OCI-LY3 (cell line): Measurements from ENCODE around the gene FGF22.

Experiments
- H2AFZ ChIP-seq: fragments of 200-600, 300-600 bp; shearing (Covaris generic); 2 replicates; pipeline ENCODE4 v1.6.0; 2014; ENCODE audit warnings: antibody characterized with exemption, low read depth, low read length
- H3K27ac ChIP-seq: fragments of 200-600, 300-600 bp; sonication (generic); 2 replicates; pipeline ENCODE4 v1.5.1; 2014; ENCODE audit warnings: mild to moderate bottlenecking, low read length, moderate library complexity, mixed read lengths
- H3K27me3 ChIP-seq: fragments of 200-600, 300-600 bp; sonication (generic); 2 replicates; pipeline ENCODE4 v1.6.1; 2014; ENCODE audit warnings: low read depth, low read length, mixed read lengths
- H3K36me3 ChIP-seq: fragments of 200-600, 300-600 bp; sonication (generic); replicated peaks from 2 replicates; pipeline ENCODE3; 2014; ENCODE audit warnings: low read depth, low read length, mixed read lengths
- H3K4me1 ChIP-seq: fragments of 300-600, 200-600 bp; sonication (generic); 2 replicates; pipeline ENCODE4 v1.6.1; 2014; ENCODE audit warnings: low read length, mixed read lengths
- H3K4me2 ChIP-seq: fragments of 200-600, 300-600 bp; sonication (generic); 2 replicates; pipeline ENCODE4 v1.6.1; 2014; ENCODE audit warnings: low read length, mixed read lengths
- H3K4me3 ChIP-seq: fragments of 300-600, 200-600 bp; sonication (generic); 2 replicates; pipeline ENCODE4 v1.5.1; 2014; ENCODE audit warnings: antibody characterized with exemption, mild to moderate bottlenecking, low read length, moderate library complexity
- H3K79me2 ChIP-seq: fragments of 300-600, 200-600 bp; shearing (Covaris generic); 2 replicates; pipeline ENCODE4 v1.6.1; 2014; ENCODE audit warnings: mild to moderate bottlenecking, low read length, mixed read lengths
- H3K9ac ChIP-seq: fragments of 300-600, 200-600 bp; shearing (Covaris generic); 2 replicates; pipeline ENCODE4 v1.6.0; 2014; ENCODE audit warnings: mild to moderate bottlenecking, low read length, moderate library complexity
- H3K9me3 ChIP-seq: fragments of 200-600, 300-600 bp; shearing (Covaris generic); 2 replicates; pipeline ENCODE4 v1.6.1; 2014; ENCODE audit warnings: low read length, mixed read lengths; ENCODE audit not compliant: insufficient read depth
- H4K20me1 ChIP-seq: fragments of 200-600, 300-600 bp; sonication (generic); 2 replicates; pipeline ENCODE4 v1.6.1; 2016; ENCODE audit warnings: low read length, mixed read lengths; ENCODE audit not compliant: insufficient read depth
- CTCF ChIP-seq: fragments of 200-600, 300-600 bp; sonication (generic); IDR thresholded peaks from 2 replicates; pipeline ENCODE4 v1.5.1; 2014; ENCODE audit warnings: antibody characterized with exemption, low read length, low read depth
- EZH2phosphoT487 ChIP-seq: fragments of 200-600 bp; shearing (Covaris generic); IDR thresholded peaks from 2 replicates; pipeline ENCODE4 v1.6.1; 2018; ENCODE audit warnings: antibody characterized with exemption, mixed run types, low read depth

FGF22 gene

DNA sequence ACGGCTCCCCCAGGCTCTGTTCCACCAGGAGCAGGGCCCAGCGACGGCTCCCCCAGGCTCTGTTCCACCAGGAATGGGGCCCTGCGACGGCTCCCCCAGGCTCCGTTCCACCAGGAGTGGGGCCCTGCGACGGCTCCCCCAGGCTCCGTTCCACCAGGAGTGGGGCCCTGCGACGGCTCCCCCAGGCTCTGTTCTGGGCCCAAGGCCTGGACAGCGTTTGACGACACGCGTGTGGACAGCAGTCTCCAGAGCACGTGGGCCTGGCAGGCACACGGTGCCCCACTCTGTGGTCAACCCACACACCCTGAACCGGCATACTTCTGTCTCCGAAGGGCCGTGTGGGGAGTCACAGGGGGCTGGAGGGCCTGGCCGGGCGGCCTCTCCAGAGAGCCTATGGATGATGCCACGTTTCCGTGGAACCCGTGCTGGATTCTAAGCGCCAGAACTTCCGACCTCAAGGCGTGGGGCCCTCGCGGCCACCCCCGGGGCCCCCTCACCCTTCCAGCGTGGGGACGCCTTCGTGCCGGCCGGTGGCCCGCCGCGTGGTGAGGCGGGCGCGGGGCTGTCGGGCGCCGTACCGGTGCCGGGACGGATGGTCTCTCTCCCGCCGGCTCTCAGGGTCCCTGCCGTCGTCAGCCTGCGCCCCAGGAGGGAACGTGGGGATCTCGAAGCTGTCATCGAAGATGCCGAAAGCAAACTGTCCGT, 11.6 kb downstream of the FGF22 start:
- H3K79me2 ChIP-seq = peaks cover 56% of the 10 kb centered on the region

DNA sequence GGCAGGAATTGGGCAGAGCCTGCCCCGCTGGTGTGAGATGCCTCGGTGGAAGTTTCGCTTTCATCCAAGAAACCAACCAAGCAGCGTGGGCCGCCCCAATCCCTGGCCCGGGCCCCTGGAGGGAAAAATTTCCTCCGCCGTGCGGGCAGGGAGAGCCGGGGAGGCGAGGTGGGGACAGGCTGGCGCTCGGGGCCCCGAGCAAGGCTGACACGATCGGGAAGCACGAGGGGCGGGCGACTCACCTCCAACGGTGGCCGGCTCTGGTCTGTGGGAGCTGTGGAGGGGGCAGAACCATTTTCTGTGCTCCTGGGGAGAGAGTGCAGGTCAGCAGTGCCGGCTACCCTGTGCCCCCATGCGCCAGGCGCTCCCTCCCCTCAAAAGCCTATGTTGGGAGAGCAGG, 12.3 kb downstream of the FGF22 start:
- Histone ChIP-seq H2AFZ (no peak overlapping the region), H3K4me3 (no peak overlapping the region), H4K20me1 (peaks cover 59% of the 10 kb centered on the region), H3K4me2 (no peak overlapping the region), H3K36me3 (peaks cover 56% of the 10 kb centered on the region), H3K79me2 (peaks cover 63% of the 10 kb centered on the region), H3K27ac (no peak overlapping the region), H3K27me3 (no peaks in the 10 kb centered on the region), H3K9ac (no peak overlapping the region), H3K9me3 (no peaks in the 10 kb centered on the region), H3K4me1 (no peaks in the 10 kb centered on the region)
- TF ChIP-seq EZH2phosphoT487 = no peak
- no peak for TF ChIP-seq CTCF

More for the DNA sequence above, 11.6 kb downstream of the FGF22 start:
- no peak overlapping the region for H3K4me2 ChIP-seq
- H3K9me3 ChIP-seq = no peaks in the 10 kb centered on the region
- H3K27me3 ChIP-seq = no peaks in the 10 kb centered on the region
- no peaks in the 10 kb centered on the region for H3K4me1 ChIP-seq
- no peak overlapping the region for H3K27ac ChIP-seq
- H3K36me3 ChIP-seq = peaks cover 59% of the 10 kb centered on the region
- no peak overlapping the region for H3K4me3 ChIP-seq
- TF ChIP-seq EZH2phosphoT487 (no peak), CTCF (no peak)
- H3K9ac ChIP-seq = no peak overlapping the region
- no peak overlapping the region for H2AFZ ChIP-seq
- H4K20me1 ChIP-seq = peaks cover 52% of the 10 kb centered on the region

GRCh38 chr19:652467-653389, 13.0 kb downstream of the FGF22 start:
- peaks cover 67% of the 10 kb centered on the region for H4K20me1 ChIP-seq
- no peaks in the 10 kb centered on the region for H3K27me3 ChIP-seq

More at GRCh38 chr19:652467-653389, 13.0 kb downstream of the FGF22 start:
- H3K4me2 ChIP-seq = no peak overlapping the region
- H3K36me3 ChIP-seq = peaks cover 56% of the 10 kb centered on the region
- TF ChIP-seq CTCF (no peak), EZH2phosphoT487 (no peak)
- H3K4me1 ChIP-seq = no peaks in the 10 kb centered on the region
- H3K4me3 ChIP-seq = no peak overlapping the region
- H3K9ac ChIP-seq = no peak overlapping the region
- no peaks in the 10 kb centered on the region for H3K9me3 ChIP-seq
- H3K27ac ChIP-seq = no peak overlapping the region
- peaks cover 70% of the 10 kb centered on the region for H3K79me2 ChIP-seq
- no peak overlapping the region for H2AFZ ChIP-seq
